Mucosa of descending colon (tissue), 3 donors: Measurements from ENCODE around the gene CCDC182. TPM values are rescaled to one million over a fixed set of nuclear protein-coding genes. Genes with fewer than 3 reads are reported as not detected.

Experiments used
- ATAC-seq: fragments of 200-7000 bp; cut with Tn5 transposase; one replicate; pipeline ENCODE4 v1.9.1; 2020; ENCODE audit warnings: mild to moderate bottlenecking, moderate library complexity
- DNase-seq, 3 donors: peaks; one replicate each; pipeline ENCODE4 v3.0.0-alpha.2; 2020
- H3K36me3 ChIP-seq: fragments of 200-600 bp; one replicate; pipeline ENCODE4 v1.8.0; 2021; ENCODE audit warnings: low read depth, mild to moderate bottlenecking
- H3K4me1 ChIP-seq: fragments of 200-600 bp; one replicate; pipeline ENCODE4 v1.8.0; 2021; ENCODE audit warnings: low read depth, mild to moderate bottlenecking
- H3K4me3 ChIP-seq: fragments of 200-600 bp; one replicate; pipeline ENCODE4 v1.8.0; 2021; ENCODE audit warnings: mild to moderate bottlenecking
- H3K9me3 ChIP-seq: fragments of 200-600 bp; one replicate; pipeline ENCODE4 v1.8.0; 2021; ENCODE audit warnings: mild to moderate bottlenecking
- intact Hi-C, 2 donors: fragments of 100-400 bp; cut with DNase I in 1 of 2; cut with micrococcal nuclease in 1 of 2; formaldehyde crosslinking; loops; one replicate each; pipeline versions ENCODE4 v1.11.0 to v1.11.1; 2022; cut with DNase I, micrococcal nuclease
- total RNA-seq, 3 donors: library from RNA; stranded (reverse); fragmentation: NEBNext Ultra II Directional in 2 of 3; extraction: Animal tissue kit (Norgen Biotek cat#: 25700) in 2 of 3; gene quantifications; one replicate each; pipeline versions ENCODE4 v1.2.1 to v1.2.4, GENCODE V29; 2021 to 2023
- TF ChIP-seq, protein P1 (sequence below): fragments of 200-600 bp; IDR thresholded peaks from one replicate; pipeline ENCODE4 v1.8.0; 2022; ENCODE audit warnings: antibody characterized with exemption, mild to moderate bottlenecking
- donor health status: DM: no; HTN: no; CAD: no; lungs with moderate emphysema.
- donor health status: DM: no; HTN: no; CAD: no.
- donor health status: DM: no; HTN: yes; CAD: no.

The CCDC182 gene
- total RNA-seq, 3 donors from 2014 or later: not detected

DNA sequence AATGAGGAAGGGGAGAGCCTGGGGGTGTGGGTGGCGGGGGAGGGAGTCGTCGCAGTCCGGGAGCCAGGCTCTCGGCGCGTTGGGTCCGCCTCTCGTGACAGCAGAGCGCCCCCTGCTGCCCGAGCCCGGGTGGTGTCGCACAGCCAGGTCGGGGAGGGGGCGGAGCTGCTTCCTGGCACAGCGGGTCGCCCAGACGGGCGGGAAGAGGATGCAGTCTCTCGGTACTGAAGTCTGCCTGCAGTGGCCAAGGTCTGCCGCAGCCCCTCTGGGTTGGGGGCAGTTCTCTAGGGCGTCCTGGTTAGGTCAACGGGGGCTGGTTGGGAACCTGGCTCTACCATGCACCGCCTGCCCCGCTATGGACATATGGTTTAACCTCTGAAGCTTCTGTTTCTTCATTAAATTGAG lies 38.2 kb upstream of the CCDC182 start:
- Histone ChIP-seq H3K9me3 (no peaks in the 10 kb centered on the region), H3K4me3 (no peak overlapping the region), H3K36me3 (no peaks in the 10 kb centered on the region), H3K4me1 (peaks cover 5% of the 10 kb centered on the region)
- TF ChIP-seq, protein P1, sequence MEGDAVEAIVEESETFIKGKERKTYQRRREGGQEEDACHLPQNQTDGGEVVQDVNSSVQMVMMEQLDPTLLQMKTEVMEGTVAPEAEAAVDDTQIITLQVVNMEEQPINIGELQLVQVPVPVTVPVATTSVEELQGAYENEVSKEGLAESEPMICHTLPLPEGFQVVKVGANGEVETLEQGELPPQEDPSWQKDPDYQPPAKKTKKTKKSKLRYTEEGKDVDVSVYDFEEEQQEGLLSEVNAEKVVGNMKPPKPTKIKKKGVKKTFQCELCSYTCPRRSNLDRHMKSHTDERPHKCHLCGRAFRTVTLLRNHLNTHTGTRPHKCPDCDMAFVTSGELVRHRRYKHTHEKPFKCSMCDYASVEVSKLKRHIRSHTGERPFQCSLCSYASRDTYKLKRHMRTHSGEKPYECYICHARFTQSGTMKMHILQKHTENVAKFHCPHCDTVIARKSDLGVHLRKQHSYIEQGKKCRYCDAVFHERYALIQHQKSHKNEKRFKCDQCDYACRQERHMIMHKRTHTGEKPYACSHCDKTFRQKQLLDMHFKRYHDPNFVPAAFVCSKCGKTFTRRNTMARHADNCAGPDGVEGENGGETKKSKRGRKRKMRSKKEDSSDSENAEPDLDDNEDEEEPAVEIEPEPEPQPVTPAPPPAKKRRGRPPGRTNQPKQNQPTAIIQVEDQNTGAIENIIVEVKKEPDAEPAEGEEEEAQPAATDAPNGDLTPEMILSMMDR: peak; percentile 63
- DNase-seq (peak; percentile 55 to 74 (median 73)), ATAC-seq (peak; percentile 84)
- intact Hi-C loops: no loop called here

DNA sequence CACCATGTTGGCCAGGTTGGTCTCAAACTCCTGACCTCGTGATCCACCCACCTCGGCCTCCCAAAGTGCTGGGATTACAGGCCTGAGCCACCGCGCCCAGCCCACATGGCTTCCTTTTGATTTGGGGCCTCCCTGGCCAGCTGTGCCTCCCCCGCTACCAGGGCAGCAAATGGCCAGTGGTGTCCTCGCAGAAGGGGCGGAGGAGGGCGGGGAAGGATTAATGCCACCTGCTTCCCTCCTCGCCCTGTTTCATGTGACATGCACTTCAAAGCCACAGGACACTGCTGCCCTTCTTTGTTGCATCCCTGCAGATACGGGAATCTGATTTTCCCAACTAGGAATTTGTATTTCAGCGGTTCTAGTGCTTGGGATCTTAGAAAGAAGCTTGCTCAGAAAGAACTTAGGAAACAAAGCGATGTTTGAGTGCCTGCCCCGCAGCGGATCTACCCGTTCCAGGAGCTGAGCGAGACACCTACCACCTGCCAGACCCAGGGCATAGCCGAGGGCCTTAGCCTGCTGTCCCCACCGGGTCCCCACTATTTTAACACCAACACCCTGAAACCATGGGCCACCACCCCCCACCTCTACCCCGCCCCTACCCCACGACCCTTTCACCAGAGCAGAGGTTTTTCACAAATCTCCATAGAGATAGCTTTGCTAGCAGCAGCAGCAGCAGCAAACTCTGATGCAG lies 37.7 kb upstream of the CCDC182 start:
- intact Hi-C loops: no loop called here
- Histone ChIP-seq H3K36me3 (no peaks in the 10 kb centered on the region), H3K9me3 (no peaks in the 10 kb centered on the region), H3K4me1 (peaks cover 5% of the 10 kb centered on the region), H3K4me3 (no peak overlapping the region)
- TF ChIP-seq, protein P1: no peak
- DNase-seq (no peak), ATAC-seq (no peak)

DNA sequence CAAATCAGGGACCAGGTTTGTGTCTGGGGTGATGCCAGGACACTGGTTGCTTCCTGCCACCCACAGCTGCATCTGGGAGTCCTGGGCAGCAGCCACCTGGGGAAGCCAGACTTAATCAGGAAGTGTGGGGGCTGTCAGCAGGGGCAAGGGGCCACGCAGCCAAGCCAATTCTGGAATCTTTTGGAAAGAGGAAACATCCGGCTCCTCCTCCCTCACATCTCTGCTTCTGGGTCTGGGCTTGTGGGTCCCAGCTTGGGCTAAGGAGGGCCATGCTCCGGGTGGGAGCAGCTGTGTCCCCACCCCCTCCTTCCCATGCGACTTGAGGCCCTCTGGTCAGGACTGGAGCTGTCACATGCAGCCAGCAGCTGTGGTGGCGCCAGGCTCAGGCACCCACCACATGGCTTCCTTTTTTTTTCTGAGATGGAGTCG lies 37.0 kb upstream of the CCDC182 start:
- peak in 1 of 3 donors; percentile 4 for DNase-seq
- TF ChIP-seq, protein P1: no peak
- Histone ChIP-seq H3K36me3 (no peaks in the 10 kb centered on the region), H3K9me3 (no peaks in the 10 kb centered on the region), H3K4me3 (no peak overlapping the region), H3K4me1 (peaks cover 5% of the 10 kb centered on the region)
- intact Hi-C loops: no loop called here
- ATAC-seq: no peak

DNA sequence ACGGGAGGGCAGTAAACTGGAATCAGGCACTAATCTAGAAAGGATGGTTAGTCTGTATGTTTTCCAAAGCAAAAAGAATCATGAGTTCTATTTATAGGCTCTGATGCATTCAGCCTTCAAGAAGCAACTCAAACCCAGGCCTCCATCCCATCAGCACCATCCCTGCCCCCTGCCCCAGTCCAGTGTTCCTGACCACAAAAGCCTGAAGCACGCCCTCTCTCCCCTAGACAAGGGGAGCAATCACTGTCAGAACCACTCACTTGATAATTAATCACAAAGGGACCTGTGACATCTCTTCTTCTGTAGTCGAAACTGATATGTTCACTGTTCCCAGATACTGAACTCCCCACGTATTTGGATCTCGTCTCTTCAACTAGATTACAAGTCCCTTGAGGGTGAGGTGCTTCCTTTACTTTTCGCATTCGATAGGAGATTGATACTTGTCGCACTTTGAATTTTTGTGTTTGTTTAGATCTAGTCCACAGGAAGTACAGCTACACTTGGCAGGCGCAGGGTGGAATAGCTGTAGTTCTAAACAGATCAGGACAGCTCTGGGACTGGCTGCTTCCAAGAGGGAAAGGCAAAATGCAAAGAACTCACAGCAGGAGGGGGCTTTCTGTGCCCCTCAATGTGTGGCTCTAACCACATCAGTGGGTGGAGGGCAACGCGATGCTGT lies 36.4 kb upstream of the CCDC182 start:
- Histone ChIP-seq H3K4me1 (peaks cover 5% of the 10 kb centered on the region), H3K4me3 (no peak overlapping the region), H3K36me3 (no peaks in the 10 kb centered on the region), H3K9me3 (no peaks in the 10 kb centered on the region)
- DNase-seq (no peak), ATAC-seq (no peak)
- intact Hi-C loops: no loop called here
- TF ChIP-seq, protein P1: no peak

DNA sequence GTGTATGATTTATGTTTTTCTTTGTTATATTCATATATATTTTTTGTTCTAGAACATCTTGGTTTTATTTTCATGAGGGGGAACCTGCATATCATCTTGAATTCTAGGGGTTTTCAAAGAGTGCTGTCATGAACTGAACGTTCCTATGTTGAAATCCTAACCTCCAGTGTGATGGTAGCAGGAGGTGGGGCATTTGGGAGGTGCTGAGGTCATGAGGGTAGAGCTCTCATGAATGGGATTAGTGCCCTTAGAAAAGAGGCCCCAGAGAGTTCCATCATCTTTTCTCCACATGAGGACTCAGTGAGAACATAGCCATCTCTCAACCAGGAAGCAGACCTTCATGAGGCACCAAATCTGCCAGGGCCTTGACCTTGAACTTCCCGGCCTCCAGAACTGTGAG lies 34.6 kb upstream of the CCDC182 start:
- Histone ChIP-seq H3K36me3 (no peaks in the 10 kb centered on the region), H3K4me3 (no peak overlapping the region), H3K9me3 (no peaks in the 10 kb centered on the region), H3K4me1 (peaks cover 5% of the 10 kb centered on the region)
- TF ChIP-seq, protein P1: no peak
- DNase-seq (no peak), ATAC-seq (no peak)
- intact Hi-C loops: no loop called here
